CD4-positive, alpha-beta T cell (primary cell): ENCODE results near the gene P3R3URF. TPM values are rescaled to one million over a fixed set of nuclear protein-coding genes. Genes with fewer than 3 reads are reported as not detected.

ENCODE experiments used
- ATAC-seq: fragments of 200-7000 bp; cut with Tn5 transposase; one replicate; pipeline ENCODE4 v1.10.0; 2022; ENCODE audit warnings: mild to moderate bottlenecking; ENCODE audit not compliant: poor library complexity
- CTCF ChIA-PET: fragments of 350-600 bp; sonication (Branson Sonifier 250); formaldehyde crosslinking; loops from one replicate; lab custom pipeline; 2021; ENCODE audit warnings: antibody characterized with exemption, inconsistent platforms; lab: Charles Lee
- POLR2A ChIA-PET: fragments of 350-600 bp; sonication (Branson Sonifier 250); formaldehyde crosslinking; loops from one replicate; lab custom pipeline; 2021; ENCODE audit warnings: antibody characterized with exemption, inconsistent platforms; lab: Charles Lee
- DNase-seq, 14 experiments: peaks; one replicate each; pipeline ENCODE4 v3.0.0-alpha.2; 2013 to 2020; ENCODE audit warnings: mixed read lengths in 2 of 14
- H3K27ac ChIP-seq, 2 donors: one replicate each; pipeline versions ENCODE4 v1.5.1 to v1.7.0; 2013; ENCODE audit warnings: low read length in 2 of 2, low read depth in 1 of 2, mild to moderate bottlenecking in 1 of 2
- H3K27me3 ChIP-seq, 2 experiments: 1 replicate in 1 of 2; 2 replicates in 1 of 2; pipeline versions ENCODE4 v1.6.1 to v1.7.0; 2013; ENCODE audit warnings: low read length in 2 of 2, control low read depth in 1 of 2, mild to moderate bottlenecking in 1 of 2, moderate library complexity in 1 of 2; ENCODE audit not compliant: insufficient read depth in 2 of 2, control insufficient read depth in 1 of 2
- H3K36me3 ChIP-seq: one replicate; pipeline ENCODE4 v1.6.1; 2013; ENCODE audit warnings: low read length, control low read depth; ENCODE audit not compliant: insufficient read depth
- H3K4me1 ChIP-seq: one replicate; pipeline ENCODE4 v1.6.1; 2013; ENCODE audit warnings: low read length, control low read depth; ENCODE audit not compliant: insufficient read depth
- H3K4me3 ChIP-seq: one replicate; pipeline ENCODE4 v1.5.1; 2013; ENCODE audit warnings: mild to moderate bottlenecking, low read length, moderate library complexity
- H3K9me3 ChIP-seq, 2 experiments: 1 replicate in 1 of 2; 2 replicates in 1 of 2; pipeline versions ENCODE4 v1.6.1 to v1.7.0; 2013; ENCODE audit warnings: low read length in 2 of 2, mild to moderate bottlenecking in 2 of 2, control low read depth in 1 of 2, moderate library complexity in 1 of 2; ENCODE audit not compliant: control insufficient read depth in 1 of 2, insufficient read depth in 1 of 2
- H3K27ac Mint-ChIP-seq: one replicate; pipeline ENCODE4 v1.8.0; 2020; ENCODE audit warnings: mixed read lengths
- H3K27me3 Mint-ChIP-seq: one replicate; pipeline ENCODE4 v1.8.0; 2021; ENCODE audit warnings: mixed read lengths
- H3K36me3 Mint-ChIP-seq: one replicate; pipeline ENCODE4 v1.8.0; 2021; ENCODE audit warnings: low read depth, mixed read lengths
- H3K4me1 Mint-ChIP-seq: one replicate; pipeline ENCODE4 v1.8.0; 2021; ENCODE audit warnings: low read depth, mixed read lengths
- H3K4me3 Mint-ChIP-seq: one replicate; pipeline ENCODE4 v1.8.0; 2020; ENCODE audit warnings: mild to moderate bottlenecking, mixed read lengths
- H3K9me3 Mint-ChIP-seq: one replicate; pipeline ENCODE4 v1.8.0; 2020; ENCODE audit warnings: mixed read lengths
- CTCF ChIP-seq: fragments of 200-600 bp; IDR thresholded peaks from one replicate; pipeline ENCODE4 v1.8.0; 2022; ENCODE audit warnings: antibody characterized with exemption, mild to moderate bottlenecking
- intact Hi-C, 2 experiments: fragments of 100-400 bp; cut with DNase I in 1 of 2; cut with micrococcal nuclease in 1 of 2; formaldehyde crosslinking; loops; one replicate each; pipeline versions ENCODE4 v1.15.1 to v1.9.0; 2023 to 2025; cut with DNase I, micrococcal nuclease
- total RNA-seq, 174 experiments: library from RNA in 2 of 174; stranded (reverse) in 2 of 174; gene quantifications; one replicate each; pipeline ENCODE4 v1.2.3 and lab custom pipeline; 2021 to 2026

Gene P3R3URF
- total RNA-seq, 2 experiments from 2014 or later, result not detected

GRCh38 chr1:46153732-46154131 is 22.6 kb downstream of the P3R3URF start:
- ChIA-PET CTCF (no interaction called here), POLR2A (no interaction called here)
- H3K9me3 ChIP-seq, result no peaks in the 10 kb centered on the region
- TF ChIP-seq CTCF, result no peak
- Mint-ChIP-seq H3K4me1 (no peaks in the 10 kb centered on the region), H3K36me3 (no peaks in the 10 kb centered on the region), H3K9me3 (no peaks in the 10 kb centered on the region), H3K27ac (no peak overlapping the region), H3K4me3 (no peak overlapping the region), H3K27me3 (no peaks in the 10 kb centered on the region)
- intact Hi-C loops, result no loop called here
- no peaks in the 10 kb centered on the region for H3K27me3 ChIP-seq
- H3K36me3 ChIP-seq, result no peaks in the 10 kb centered on the region
- no peak overlapping the region for H3K4me3 ChIP-seq
- no peaks in the 10 kb centered on the region for H3K4me1 ChIP-seq
- ATAC-seq (no peak), DNase-seq (no peak)
- H3K27ac ChIP-seq, result no peak overlapping the region

- intact Hi-C loops, result no loop called here
- H3K4me3 Mint-ChIP-seq, result no peak overlapping the region
- no peaks in the 10 kb centered on the region for H3K9me3 ChIP-seq
- no peaks in the 10 kb centered on the region for H3K4me1 Mint-ChIP-seq
- no peak overlapping the region for H3K27ac Mint-ChIP-seq
- H3K4me1 ChIP-seq, result no peaks in the 10 kb centered on the region
- ATAC-seq, result no peak
- H3K9me3 Mint-ChIP-seq, result no peaks in the 10 kb centered on the region
- DNase-seq, result no peak
- ChIA-PET POLR2A (no interaction called here), CTCF (no interaction called here)
- no peaks in the 10 kb centered on the region for H3K36me3 ChIP-seq
- no peaks in the 10 kb centered on the region for H3K36me3 Mint-ChIP-seq
- no peak overlapping the region for H3K27ac ChIP-seq
- no peak for TF ChIP-seq CTCF
- H3K27me3 Mint-ChIP-seq, result no peaks in the 10 kb centered on the region
- no peak overlapping the region for H3K4me3 ChIP-seq
- H3K27me3 ChIP-seq, result no peaks in the 10 kb centered on the region
Measured at GRCh38 chr1:46153228-46153627, 23.1 kb downstream of the P3R3URF start.

GRCh38 chr1:46152016-46152415 is 24.3 kb downstream of the P3R3URF start:
- ATAC-seq (no peak), DNase-seq (no peak)
- TF ChIP-seq CTCF, result no peak
- POLR2A ChIA-PET, result interaction anchor here (0.6 kb wide), 1 partner anchor 804 kb away, joined by 3 read pairs; no protein-coding TSS in a partner anchor
- H3K4me3 Mint-ChIP-seq, result no peak overlapping the region
- no peak overlapping the region for H3K27ac ChIP-seq
- no peaks in the 10 kb centered on the region for H3K4me1 Mint-ChIP-seq
- no peak overlapping the region for H3K4me3 ChIP-seq
- H3K9me3 Mint-ChIP-seq, result no peaks in the 10 kb centered on the region
- H3K36me3 Mint-ChIP-seq, result no peaks in the 10 kb centered on the region
- H3K36me3 ChIP-seq, result no peaks in the 10 kb centered on the region
- H3K4me1 ChIP-seq, result no peaks in the 10 kb centered on the region
- intact Hi-C loops, result no loop called here
- H3K27ac Mint-ChIP-seq, result no peak overlapping the region
- no peaks in the 10 kb centered on the region for H3K27me3 ChIP-seq
- no peaks in the 10 kb centered on the region for H3K9me3 ChIP-seq
- no peaks in the 10 kb centered on the region for H3K27me3 Mint-ChIP-seq
- CTCF ChIA-PET, result no interaction called here
